ENCODE results near the gene EPO. TPM values are rescaled to one million over a fixed set of nuclear protein-coding genes. Genes with fewer than 3 reads are reported as not detected.
"Not testable (repeated sequence)": the region's sequence is repeated elsewhere in the genome, so short reads cannot be mapped to it uniquely, and the experiment has no call there.

The EPO gene
- total RNA-seq, 4 donors from 2014 or later = not detected

GRCh38 chr7:100721505-100721812, 1.2 kb downstream of the EPO start:
- no peak for DNase-seq (ENCODE audit: extremely low spot score)
- Histone ChIP-seq H3K4me1 (peaks cover 6 to 27% (median 22%) of the 10 kb centered on the region in 4 donors), H3K4me3 (no peak overlapping the region), H3K27ac (replicated peaks in 1 of 4) (no peak overlapping the region), H3K27me3 (peaks cover 0 to 55% (median 22%) of the 10 kb centered on the region in 4 donors), H3K9me3 (no peaks in the 10 kb centered on the region), H3K36me3 (no peaks in the 10 kb centered on the region)
- intact Hi-C loops (cut with DNase I) = no loop called here
- WGBS = 89% methylated on average over 8 of the region's 8 CpGs
- TF ChIP-seq CTCF (IDR thresholded peaks at IDR 0.05) (no peak), POLR2A (IDR thresholded peaks at IDR 0.05; ENCODE audit: low read depth) (no peak), EP300 (IDR thresholded peaks at IDR 0.05) (no peak), POLR2AphosphoS5 (IDR thresholded peaks at IDR 0.05) (no peak)

GRCh38 chr7:100722480-100723212, 2.4 kb downstream of the EPO start:
- Histone ChIP-seq H3K9me3 (no peaks in the 10 kb centered on the region), H3K4me3 (no peak overlapping the region), H3K36me3 (no peaks in the 10 kb centered on the region), H3K4me1 (peaks cover 6 to 36% (median 34%) of the 10 kb centered on the region in 4 donors), H3K27ac (replicated peaks in 1 of 4) (no peak overlapping the region), H3K27me3 (peaks cover 0 to 54% (median 22%) of the 10 kb centered on the region in 4 donors)
- WGBS = 76% methylated on average over 12 of the region's 17 CpGs
- TF ChIP-seq POLR2AphosphoS5 (IDR thresholded peaks at IDR 0.05) = no peak
- TF ChIP-seq CTCF (IDR thresholded peaks at IDR 0.05) = no peak
- TF ChIP-seq POLR2A (IDR thresholded peaks at IDR 0.05; ENCODE audit: low read depth) = no peak
- TF ChIP-seq EP300 (IDR thresholded peaks at IDR 0.05) = no peak
- intact Hi-C loops (cut with DNase I) = no loop called here
- no peak for DNase-seq (ENCODE audit: extremely low spot score)

GRCh38 chr7:100723732-100724275, 3.5 kb downstream of the EPO start:
- H3K4me3 ChIP-seq = no peak overlapping the region
- H3K36me3 ChIP-seq = no peaks in the 10 kb centered on the region
- peaks cover 0 to 51% (median 22%) of the 10 kb centered on the region in 4 donors for H3K27me3 ChIP-seq
- H3K27ac ChIP-seq (replicated peaks in 1 of 4) = no peak overlapping the region
- 81% methylated on average over 13 of the region's 16 CpGs for WGBS
- TF ChIP-seq POLR2AphosphoS5 (IDR thresholded peaks at IDR 0.05) = no peak
- TF ChIP-seq POLR2A (IDR thresholded peaks at IDR 0.05; ENCODE audit: low read depth) = no peak
- no peak for TF ChIP-seq CTCF (IDR thresholded peaks at IDR 0.05)
- TF ChIP-seq EP300 (IDR thresholded peaks at IDR 0.05) = no peak
- DNase-seq (ENCODE audit: extremely low spot score) = no peak
- H3K4me1 ChIP-seq = peaks cover 6 to 36% (median 34%) of the 10 kb centered on the region in 4 donors
- no peaks in the 10 kb centered on the region for H3K9me3 ChIP-seq
- intact Hi-C loops (cut with DNase I) = no loop called here

- DNase-seq (ENCODE audit: extremely low spot score); H3K27ac ChIP-seq (replicated peaks in 1 of 4); H3K36me3 ChIP-seq; intact Hi-C loops (cut with DNase I); H3K4me3 ChIP-seq; H3K9me3 ChIP-seq: not testable (repeated sequence)
- whole genome bisulfite sequencing = 88% methylated on average over 2 of the region's 2 CpGs
- Histone ChIP-seq H3K27me3 (peaks cover 0 to 45% (median 21%) of the 10 kb centered on the region in 4 donors), H3K4me1 (peaks cover 6 to 36% (median 34%) of the 10 kb centered on the region in 4 donors)
These were observed 4.1 kb downstream of the EPO start for GRCh38 chr7:100724364-100724763.

- Histone ChIP-seq H3K4me1 (peaks cover 0 to 25% (median 23%) of the 10 kb centered on the region in 4 donors), H3K27ac (replicated peaks in 1 of 4) (peak overlapping the region in 3 of 4 donors; percentile 13 to 28 (median 23)), H3K36me3 (no peaks in the 10 kb centered on the region), H3K27me3 (peaks cover 0 to 17% (median 0%) of the 10 kb centered on the region in 4 donors), H3K9me3 (no peaks in the 10 kb centered on the region), H3K4me3 (no peak overlapping the region)
- intact Hi-C loops (cut with DNase I) = no loop called here
- TF ChIP-seq EP300 (IDR thresholded peaks at IDR 0.05) (no peak), CTCF (IDR thresholded peaks at IDR 0.05) (no peak), POLR2A (IDR thresholded peaks at IDR 0.05; ENCODE audit: low read depth) (no peak), POLR2AphosphoS5 (IDR thresholded peaks at IDR 0.05) (no peak)
- no peak for DNase-seq (ENCODE audit: extremely low spot score)
- 48% methylated on average over 12 of the region's 12 CpGs for WGBS
These were observed 6.9 kb downstream of the EPO start for GRCh38 chr7:100726996-100727761.

Data from esophagus muscularis mucosa (tissue), 4 donors.